Endodermal cell (in vitro differentiated cells): ENCODE measurements around the gene SCUBE3. TPM values are rescaled to one million over a fixed set of nuclear protein-coding genes. Genes with fewer than 3 reads are reported as not detected.

Experiments used
- DNase-seq: peaks from one replicate; pipeline ENCODE4 v3.0.0-alpha.2; 2017
- H3K27ac ChIP-seq: 2 replicates; pipeline ENCODE4 v1.5.1; 2013; ENCODE audit warnings: mild to moderate bottlenecking, low read depth, low read length, moderate library complexity
- H3K27me3 ChIP-seq: 2 replicates; pipeline ENCODE4 v1.6.1; 2013; ENCODE audit warnings: mild to moderate bottlenecking, low read length, moderate library complexity; ENCODE audit not compliant: insufficient read depth, control insufficient read depth, poor library complexity, severe bottlenecking
- H3K36me3 ChIP-seq: 2 replicates; pipeline ENCODE4 v1.7.0; 2013; ENCODE audit warnings: mild to moderate bottlenecking, low read length, moderate library complexity; ENCODE audit not compliant: control insufficient read depth, insufficient read depth
- H3K4me1 ChIP-seq: one replicate; pipeline ENCODE4 v1.7.0; 2013; ENCODE audit warnings: low read length; ENCODE audit not compliant: control insufficient read depth, insufficient read depth
- H3K4me3 ChIP-seq: 2 replicates; pipeline ENCODE4 v1.5.1; 2013; ENCODE audit warnings: mild to moderate bottlenecking, low read length, moderate library complexity
- H3K9ac ChIP-seq: 2 replicates; pipeline ENCODE4 v1.6.1; 2013; ENCODE audit warnings: mild to moderate bottlenecking, low read length, moderate library complexity; ENCODE audit not compliant: poor library complexity, severe bottlenecking; ENCODE audit errors: extremely low read depth
- H3K9me3 ChIP-seq: 2 replicates; pipeline ENCODE4 v1.6.1; 2013; ENCODE audit warnings: mild to moderate bottlenecking, low read length, moderate library complexity; ENCODE audit not compliant: control insufficient read depth
- H3K27ac Mint-ChIP-seq: 2 replicates; pipeline ENCODE4 v1.8.0; 2020; ENCODE audit warnings: mixed read lengths
- H3K27me3 Mint-ChIP-seq: 2 replicates; pipeline ENCODE4 v1.8.0; 2021; ENCODE audit warnings: mild to moderate bottlenecking, mixed read lengths; ENCODE audit not compliant: insufficient read depth
- H3K36me3 Mint-ChIP-seq: 2 replicates; pipeline ENCODE4 v1.8.0; 2020; ENCODE audit warnings: low read depth, mixed read lengths
- H3K4me1 Mint-ChIP-seq: 2 replicates; pipeline ENCODE4 v1.8.0; 2020; ENCODE audit warnings: mixed read lengths
- H3K4me3 Mint-ChIP-seq: 2 replicates; pipeline ENCODE4 v1.8.0; 2020; ENCODE audit warnings: mild to moderate bottlenecking, moderate library complexity, mixed read lengths
- H3K9me3 Mint-ChIP-seq: 2 replicates; pipeline ENCODE4 v1.8.0; 2020; ENCODE audit warnings: mild to moderate bottlenecking, mixed read lengths
- CTCF ChIP-seq: fragments of 200-600 bp; sonication (generic); conservative IDR thresholded peaks from 2 replicates; pipeline ENCODE4 v1.5.0; 2021; ENCODE audit warnings: antibody characterized with exemption, mild to moderate bottlenecking
- WGBS, 2 experiments: methylation state at CpG; one replicate each; pipeline versions ENCODE4 v1.1.5 to v1.1.7; 2013; ENCODE audit warnings: missing lambda C conversion rate in 2 of 2, mixed read lengths in 1 of 2; ENCODE audit not compliant: insufficient coverage in 1 of 2, insufficient read length in 1 of 2; 5-methylcytosine and 5-hydroxymethylcytosine counted together
- total RNA-seq, 2 donors: library from RNA; stranded (reverse); fragmentation: NEBNext Ultra II Directional in 1 of 2; extraction: Animal tissue kit (Norgen Biotek cat#: 25700) in 1 of 2; gene quantifications; 2 replicates in 1 of 2; 3 replicates in 1 of 2; pipeline ENCODE4 v1.2.1, GENCODE V29; 2021

The SCUBE3 gene
- total RNA-seq, 2 donors from 2014 or later: 0.27 to 0.86 TPM

GRCh38 chr6:35272005-35272404 lies 58.2 kb downstream of the SCUBE3 start:
- H3K4me3 ChIP-seq: no peak overlapping the region
- peaks cover 14% of the 10 kb centered on the region for H3K4me1 Mint-ChIP-seq
- H3K9me3 Mint-ChIP-seq: no peaks in the 10 kb centered on the region
- 95 to 99% methylated on average over 2 of the region's 2 CpGs for WGBS, 2 experiments
- no peak for TF ChIP-seq CTCF
- H3K4me3 Mint-ChIP-seq: no peak overlapping the region
- no peak for DNase-seq
- H3K9ac ChIP-seq: no peak overlapping the region
- no peaks in the 10 kb centered on the region for H3K27me3 Mint-ChIP-seq
- H3K27ac ChIP-seq: no peak overlapping the region
- H3K36me3 ChIP-seq: no peaks in the 10 kb centered on the region
- H3K36me3 Mint-ChIP-seq: peaks cover 12% of the 10 kb centered on the region
- H3K9me3 ChIP-seq: no peaks in the 10 kb centered on the region
- no peak overlapping the region for H3K27ac Mint-ChIP-seq
- peaks cover 13% of the 10 kb centered on the region for H3K4me1 ChIP-seq
- no peaks in the 10 kb centered on the region for H3K27me3 ChIP-seq

- H3K36me3 Mint-ChIP-seq: peaks cover 12% of the 10 kb centered on the region
- no peak overlapping the region for H3K27ac ChIP-seq
- H3K27me3 Mint-ChIP-seq: no peaks in the 10 kb centered on the region
- WGBS, 2 experiments: 92 to 100% methylated on average over 3 of the region's 4 CpGs
- H3K4me3 ChIP-seq: no peak overlapping the region
- no peak for TF ChIP-seq CTCF
- H3K4me3 Mint-ChIP-seq: no peak overlapping the region
- H3K27me3 ChIP-seq: no peaks in the 10 kb centered on the region
- H3K36me3 ChIP-seq: no peaks in the 10 kb centered on the region
- no peak for DNase-seq
- peaks cover 3% of the 10 kb centered on the region for H3K4me1 Mint-ChIP-seq
- no peak overlapping the region for H3K27ac Mint-ChIP-seq
- H3K9me3 Mint-ChIP-seq: no peaks in the 10 kb centered on the region
- H3K9me3 ChIP-seq: no peaks in the 10 kb centered on the region
- H3K9ac ChIP-seq: no peak overlapping the region
- no peaks in the 10 kb centered on the region for H3K4me1 ChIP-seq
Measured at GRCh38 chr6:35273822-35274559, 60.2 kb downstream of the SCUBE3 start.

- H3K9me3 Mint-ChIP-seq: no peaks in the 10 kb centered on the region
- Histone ChIP-seq H3K9ac (no peak overlapping the region), H3K4me3 (no peak overlapping the region), H3K4me1 (no peaks in the 10 kb centered on the region), H3K27me3 (no peaks in the 10 kb centered on the region), H3K9me3 (no peaks in the 10 kb centered on the region), H3K27ac (no peak overlapping the region), H3K36me3 (no peaks in the 10 kb centered on the region)
- H3K36me3 Mint-ChIP-seq: peaks cover 5% of the 10 kb centered on the region
- H3K27ac Mint-ChIP-seq: no peak overlapping the region
- DNase-seq: no peak
- TF ChIP-seq CTCF: no peak
- H3K4me1 Mint-ChIP-seq: no peaks in the 10 kb centered on the region
- no peaks in the 10 kb centered on the region for H3K27me3 Mint-ChIP-seq
- 97 to 100% methylated on average over 3 to 4 of the region's 4 CpGs for WGBS, 2 experiments
- H3K4me3 Mint-ChIP-seq: no peak overlapping the region
Measured at GRCh38 chr6:35275744-35276260, 62.0 kb downstream of the SCUBE3 start.
